Mucosa of rectum (tissue), 2 donors: ENCODE results near the gene UNC93A.

Source experiments
- H3K27ac ChIP-seq, 2 donors: one replicate each; pipeline ENCODE4 v1.7.0; 2013; ENCODE audit warnings: inconsistent platforms in 2 of 2, low read depth in 2 of 2, low read length in 2 of 2
- H3K27me3 ChIP-seq, 2 donors: one replicate each; pipeline ENCODE4 v1.7.0; 2013; ENCODE audit warnings: low read length in 2 of 2; ENCODE audit not compliant: control insufficient read depth in 2 of 2, insufficient read depth in 2 of 2
- H3K36me3 ChIP-seq, 2 donors: one replicate each; pipeline ENCODE4 v1.7.0; 2013; ENCODE audit warnings: low read length in 2 of 2; ENCODE audit not compliant: control insufficient read depth in 2 of 2, insufficient read depth in 2 of 2
- H3K4me1 ChIP-seq, 2 donors: one replicate each; pipeline ENCODE4 v1.7.0; 2013; ENCODE audit warnings: low read length in 2 of 2, mild to moderate bottlenecking in 1 of 2; ENCODE audit not compliant: control insufficient read depth in 2 of 2, insufficient read depth in 2 of 2
- H3K4me3 ChIP-seq, 2 donors: one replicate each; pipeline ENCODE4 v1.7.0; 2013; ENCODE audit warnings: low read length in 2 of 2
- H3K9ac ChIP-seq, 2 donors: one replicate each; pipeline ENCODE4 v1.7.0; 2013; ENCODE audit warnings: low read length in 2 of 2, low read depth in 1 of 2, mild to moderate bottlenecking in 1 of 2
- H3K9me3 ChIP-seq, 2 donors: one replicate each; pipeline ENCODE4 v1.7.0; 2013; ENCODE audit warnings: low read length in 2 of 2; ENCODE audit not compliant: control insufficient read depth in 2 of 2
- donor health status: healthy.
- donor health status: Normal muscosa, but diverticular disease.

Gene UNC93A

DNA sequence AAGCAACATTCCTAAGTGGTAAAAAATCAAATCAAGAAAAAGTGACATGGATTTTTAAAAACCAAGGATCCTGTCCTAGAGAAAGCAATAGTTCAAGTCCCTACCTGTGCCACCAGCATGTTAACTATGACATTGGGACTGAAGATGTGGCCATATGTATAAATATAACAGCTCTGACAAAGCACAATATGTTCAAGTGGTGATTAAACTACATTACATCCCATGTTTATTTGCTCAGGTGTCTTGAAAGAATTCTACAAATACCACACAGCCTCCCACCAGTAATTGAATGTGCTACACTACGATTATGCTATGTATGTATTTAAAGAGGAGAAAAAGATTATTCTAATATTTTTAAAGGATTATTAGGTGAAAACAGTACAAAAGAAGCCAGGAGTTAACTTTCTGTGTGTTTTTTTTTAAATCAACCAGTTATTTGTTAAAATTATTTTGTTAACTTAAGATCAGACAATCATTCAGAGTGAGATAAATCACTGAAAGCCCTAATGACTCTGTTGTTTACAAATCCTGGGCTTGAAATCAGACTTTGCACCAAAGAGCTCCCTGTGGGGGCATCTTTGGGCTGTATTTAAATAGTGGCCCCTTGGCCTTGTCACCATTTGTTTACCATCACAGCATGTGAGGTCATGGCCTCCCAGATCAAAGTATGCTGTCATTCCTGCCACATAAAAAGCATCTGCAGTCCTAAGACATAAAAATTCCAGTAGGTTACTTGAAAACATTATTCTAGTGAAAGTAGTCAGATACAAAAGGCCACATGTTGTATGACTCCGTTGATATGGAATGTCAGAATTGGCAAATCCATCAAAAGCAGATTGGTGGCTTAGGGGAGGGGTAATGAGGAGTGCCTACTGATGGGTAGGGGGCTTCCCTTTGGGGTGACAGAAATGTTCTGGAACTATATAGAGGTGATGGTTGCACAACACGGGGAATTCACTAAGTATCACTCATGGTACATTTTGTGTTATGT, 50.8 kb downstream of the UNC93A start:
- H3K9me3 ChIP-seq, result no peaks in the 10 kb centered on the region
- no peaks in the 10 kb centered on the region for H3K4me1 ChIP-seq
- no peak overlapping the region for H3K27ac ChIP-seq
- H3K4me3 ChIP-seq, result no peak overlapping the region
- H3K9ac ChIP-seq, result no peak overlapping the region
- H3K27me3 ChIP-seq, result peaks cover 0 to 6% of the 10 kb centered on the region in 2 donors
- H3K36me3 ChIP-seq, result no peaks in the 10 kb centered on the region

DNA sequence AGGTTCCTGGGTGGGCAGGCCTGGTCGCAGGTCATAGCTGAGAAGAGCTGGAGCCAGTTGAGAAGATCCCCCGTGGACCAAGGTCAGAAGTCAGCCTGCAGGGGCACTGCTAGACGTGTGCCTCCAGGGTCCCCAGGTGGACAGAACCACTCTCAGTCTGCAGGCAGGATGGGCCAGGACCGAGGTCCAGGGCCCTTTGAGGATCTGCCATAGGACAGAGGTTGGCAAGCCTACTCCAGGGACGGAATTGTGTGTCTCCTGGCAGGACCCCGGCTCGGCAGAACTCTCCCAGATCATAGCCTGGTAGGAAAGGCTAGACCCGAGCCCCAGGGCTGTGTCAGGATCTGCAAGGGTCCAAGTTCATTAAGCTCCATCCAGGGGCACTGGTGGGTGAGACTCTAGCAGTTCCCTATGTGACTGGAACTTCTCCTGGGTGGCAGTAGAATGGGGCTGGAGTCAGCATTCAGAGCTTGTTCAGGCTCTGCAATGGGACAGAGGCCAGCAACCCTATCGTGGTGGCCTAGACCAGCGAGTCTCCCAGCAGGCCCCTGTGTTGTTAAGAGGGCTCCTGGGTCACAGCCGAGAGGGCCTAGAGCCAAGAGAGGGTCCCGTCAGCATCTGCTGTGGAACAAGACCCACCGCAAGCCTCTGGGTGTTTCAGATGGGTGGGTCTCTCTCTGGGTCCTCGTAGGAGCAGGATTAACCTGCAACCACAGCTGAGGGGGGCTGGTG, 51.9 kb downstream of the UNC93A start:
- Histone ChIP-seq H3K27me3 (peaks cover 3 to 4% of the 10 kb centered on the region in 2 donors), H3K27ac (no peak overlapping the region), H3K4me3 (no peak overlapping the region), H3K36me3 (no peaks in the 10 kb centered on the region), H3K4me1 (no peaks in the 10 kb centered on the region), H3K9me3 (no peaks in the 10 kb centered on the region), H3K9ac (no peak overlapping the region)

DNA sequence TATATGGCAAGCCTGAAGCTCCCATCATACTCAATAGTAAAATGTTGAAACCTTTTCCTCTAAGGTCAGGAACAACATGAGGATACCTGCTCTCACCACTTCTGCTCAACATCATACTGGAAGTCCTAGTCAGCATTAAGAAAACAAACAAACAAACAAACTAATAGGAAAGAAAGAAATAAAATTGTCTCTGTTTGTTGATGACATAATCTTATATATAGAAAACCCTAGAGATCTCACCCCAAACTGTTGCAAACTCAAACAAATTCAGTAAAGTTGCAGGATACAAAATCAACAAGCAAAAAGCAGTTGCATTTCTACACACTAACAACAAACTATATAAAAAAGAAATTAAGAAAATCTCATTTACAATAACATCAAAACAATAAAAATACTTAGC, 54.2 kb downstream of the UNC93A start:
- Histone ChIP-seq H3K4me3 (no peak overlapping the region), H3K27ac (no peak overlapping the region), H3K9me3 (no peaks in the 10 kb centered on the region), H3K36me3 (no peaks in the 10 kb centered on the region), H3K4me1 (peaks cover 0 to under 1% of the 10 kb centered on the region in 2 donors), H3K27me3 (peaks cover 0 to 3% of the 10 kb centered on the region in 2 donors), H3K9ac (no peak overlapping the region)

DNA sequence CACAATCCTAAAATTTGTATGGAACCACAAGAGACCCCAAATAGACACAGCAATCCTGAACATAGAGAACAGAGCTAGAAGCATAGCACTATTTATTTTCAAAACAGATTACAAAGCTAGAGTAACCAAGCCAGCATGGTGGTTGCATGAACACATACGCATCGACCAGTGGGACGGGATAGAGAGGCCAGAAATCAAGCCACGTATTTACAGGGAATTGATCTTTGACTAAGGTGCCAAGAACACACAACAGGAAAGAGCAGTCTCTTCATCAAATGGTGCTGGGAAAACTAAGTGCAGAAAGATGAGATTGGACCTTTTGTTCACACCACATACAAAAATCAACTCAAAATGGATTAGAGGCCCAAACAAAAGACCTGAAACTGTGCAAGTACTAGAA, 54.8 kb downstream of the UNC93A start:
- Histone ChIP-seq H3K9me3 (no peaks in the 10 kb centered on the region), H3K4me3 (no peak overlapping the region), H3K27me3 (peaks cover 0 to 3% of the 10 kb centered on the region in 2 donors), H3K9ac (no peak overlapping the region), H3K36me3 (no peaks in the 10 kb centered on the region), H3K27ac (no peak overlapping the region), H3K4me1 (peaks cover 5% of the 10 kb centered on the region in 2 donors)

DNA sequence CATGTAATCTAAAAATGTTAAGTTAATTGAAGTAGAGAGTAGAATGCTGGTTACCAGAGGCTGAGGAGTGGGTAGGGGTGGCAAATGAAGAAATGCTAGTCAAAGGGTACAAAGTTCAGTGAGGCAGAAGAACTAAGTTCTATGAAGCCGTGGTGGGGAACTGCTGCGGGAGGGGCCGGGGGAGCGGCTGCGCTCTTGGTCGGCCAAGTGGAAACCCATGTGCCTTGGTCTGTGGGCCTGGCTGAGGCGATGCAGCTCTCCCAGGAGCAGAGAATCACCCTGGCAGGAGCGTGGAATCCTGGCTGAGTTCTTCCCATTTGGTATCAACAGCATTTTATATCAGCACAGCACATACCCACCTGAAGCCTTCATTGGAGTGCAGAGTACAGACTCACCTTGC, 56.1 kb downstream of the UNC93A start:
- H3K27me3 ChIP-seq, result peaks cover 0 to 3% of the 10 kb centered on the region in 2 donors
- H3K9me3 ChIP-seq, result no peaks in the 10 kb centered on the region
- H3K36me3 ChIP-seq, result no peaks in the 10 kb centered on the region
- H3K9ac ChIP-seq, result no peak overlapping the region
- H3K4me3 ChIP-seq, result no peak overlapping the region
- peaks cover 5 to 7% of the 10 kb centered on the region in 2 donors for H3K4me1 ChIP-seq
- H3K27ac ChIP-seq, result no peak overlapping the region

DNA sequence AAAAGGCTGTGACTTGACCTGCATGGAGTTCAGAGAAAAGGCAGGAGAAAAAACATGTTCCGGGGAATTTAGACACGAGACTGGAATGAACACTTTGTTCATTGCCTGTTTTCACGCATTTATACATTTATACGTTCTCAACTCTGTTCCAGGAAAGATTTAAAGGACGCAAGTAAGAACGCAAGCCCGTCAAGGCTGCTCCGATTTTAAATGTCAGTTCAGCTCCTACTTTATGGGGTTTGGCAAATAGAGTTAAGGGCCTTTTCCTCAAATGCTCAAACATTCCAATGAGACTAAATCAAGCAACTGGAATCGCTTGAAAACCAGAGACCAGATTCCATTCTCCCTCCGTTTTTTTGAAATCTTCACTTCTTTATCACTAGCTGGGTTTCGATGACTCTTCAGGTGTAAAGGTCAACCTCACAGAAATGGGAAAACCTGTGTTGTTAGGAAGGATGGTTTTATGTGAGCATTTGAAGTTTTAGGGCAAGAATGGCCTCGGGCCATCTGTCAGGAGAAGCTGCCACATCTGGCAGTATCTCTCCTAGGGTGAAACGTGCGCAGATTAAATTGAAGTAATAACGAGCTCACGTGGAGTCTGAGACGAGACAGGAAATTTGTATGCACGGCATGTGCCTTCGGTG, 58.6 kb downstream of the UNC93A start:
- Histone ChIP-seq H3K4me3 (peak overlapping the region in 1 of 2 donors; percentile 70), H3K9me3 (peaks cover 0 to 3% of the 10 kb centered on the region in 2 donors), H3K27me3 (peaks cover 0 to 3% of the 10 kb centered on the region in 2 donors), H3K27ac (no peak overlapping the region), H3K36me3 (no peaks in the 10 kb centered on the region), H3K9ac (no peak overlapping the region), H3K4me1 (peaks cover 5 to 7% of the 10 kb centered on the region in 2 donors)

DNA sequence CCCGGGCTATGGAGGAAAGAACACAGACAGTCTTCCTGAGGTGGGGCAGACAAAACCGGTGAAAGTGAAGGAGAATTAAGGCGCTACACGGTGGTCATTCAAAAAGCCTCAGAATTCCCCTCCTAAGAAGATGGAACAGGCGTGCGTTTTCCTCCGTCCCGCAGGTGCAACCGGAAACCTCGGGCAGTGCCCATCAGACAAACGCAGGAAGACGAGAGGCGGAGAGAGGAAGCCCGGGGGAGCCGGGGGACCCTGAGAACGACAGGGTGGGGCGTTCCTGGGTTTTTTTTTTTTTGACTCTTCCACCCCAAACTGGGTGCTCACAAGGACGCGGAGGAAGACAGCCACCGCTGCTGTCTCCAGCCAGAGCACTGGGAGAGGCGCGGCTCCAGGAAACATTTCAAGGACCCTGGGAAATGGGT, 59.2 kb downstream of the UNC93A start:
- H3K27ac ChIP-seq, result no peak overlapping the region
- peak overlapping the region; percentile 69 to 70 for H3K4me3 ChIP-seq
- H3K9me3 ChIP-seq, result peaks cover 0 to 3% of the 10 kb centered on the region in 2 donors
- H3K9ac ChIP-seq, result peak overlapping the region in 1 of 2 donors; percentile 76
- H3K36me3 ChIP-seq, result no peaks in the 10 kb centered on the region
- peaks cover 0 to 3% of the 10 kb centered on the region in 2 donors for H3K27me3 ChIP-seq
- H3K4me1 ChIP-seq, result peaks cover 5 to 7% of the 10 kb centered on the region in 2 donors

DNA sequence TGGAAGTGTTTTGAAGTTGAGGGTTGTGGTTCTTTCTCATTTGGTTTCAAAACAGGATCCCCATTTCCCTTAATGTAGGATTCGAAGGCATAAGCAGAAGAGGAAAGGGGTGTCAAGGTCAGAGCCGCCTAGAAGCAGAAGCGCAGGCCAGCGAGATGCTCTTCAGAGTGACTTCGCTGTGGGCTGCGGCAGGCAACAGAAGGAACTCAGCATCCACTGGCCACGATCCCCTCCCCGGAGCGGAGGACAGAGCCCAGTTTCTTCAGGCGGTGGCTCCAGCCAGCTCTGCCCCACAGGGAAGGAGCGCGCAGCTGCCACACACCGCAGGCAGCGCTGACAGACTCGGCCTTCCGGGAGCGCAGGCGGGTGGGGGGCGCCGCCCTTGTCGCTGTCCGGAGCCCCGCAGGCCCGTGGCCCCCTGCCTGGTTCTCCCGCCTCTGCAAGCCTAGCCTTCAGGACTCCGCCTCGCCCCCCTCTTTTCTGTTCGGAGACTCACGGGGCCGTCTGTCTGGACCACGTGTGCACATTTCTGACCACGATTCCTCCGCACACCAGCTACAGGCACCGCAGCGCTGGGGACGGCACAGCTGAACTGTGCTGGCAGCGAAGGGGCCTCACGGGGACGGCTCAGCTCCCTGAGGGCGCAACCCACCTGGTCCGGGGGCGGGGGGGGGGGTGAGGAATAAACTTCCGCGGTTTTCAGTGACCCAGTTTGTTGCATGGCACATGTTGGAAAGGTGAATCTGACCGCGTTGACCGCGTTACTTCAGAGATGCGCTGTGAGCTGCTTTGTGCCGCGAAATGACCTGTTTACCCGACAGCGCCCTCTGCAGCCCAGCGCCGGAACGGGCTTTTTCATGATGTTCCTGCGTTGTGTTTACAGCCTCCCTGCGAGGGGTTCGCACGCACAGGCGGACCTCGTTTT, 59.9 kb downstream of the UNC93A start:
- Histone ChIP-seq H3K36me3 (no peaks in the 10 kb centered on the region), H3K9me3 (peaks cover 0 to 3% of the 10 kb centered on the region in 2 donors), H3K4me1 (peaks cover 5 to 7% of the 10 kb centered on the region in 2 donors), H3K27ac (peak overlapping the region; percentile 23 to 57), H3K4me3 (peak overlapping the region; percentile 69 to 70), H3K27me3 (peaks cover 0 to 5% of the 10 kb centered on the region in 2 donors), H3K9ac (peak overlapping the region; percentile 24 to 76)

DNA sequence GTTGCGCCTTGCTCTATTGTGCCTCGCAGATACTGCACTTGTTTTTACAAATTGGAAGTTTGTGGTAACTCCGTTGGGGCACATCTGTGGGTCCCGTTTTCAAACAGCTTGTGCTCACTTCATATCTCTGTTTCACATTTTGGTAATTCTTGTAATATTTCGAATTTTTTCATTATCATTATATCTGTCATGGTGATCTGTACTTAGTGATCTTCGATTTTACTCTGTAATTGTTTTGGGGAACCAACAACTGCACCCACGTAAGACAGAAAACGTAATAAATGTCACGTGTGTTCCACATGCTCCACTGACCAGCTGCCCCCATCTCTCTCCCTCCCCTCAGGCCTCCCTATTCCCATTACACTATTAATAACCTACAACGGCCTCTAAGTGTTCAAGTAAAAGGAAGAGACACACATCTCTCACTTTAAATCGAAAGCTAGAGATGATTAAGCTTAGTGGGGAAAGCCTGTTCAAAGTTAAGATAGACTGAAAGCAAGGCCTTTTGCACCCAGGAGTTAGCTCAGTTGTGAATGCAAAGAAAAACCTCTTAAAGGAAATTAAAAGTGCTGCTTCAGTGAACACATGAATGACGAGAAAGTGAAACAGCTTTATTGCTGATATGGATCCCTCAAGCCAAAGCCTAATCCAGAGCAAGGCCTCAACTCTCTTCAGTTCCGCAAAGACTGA, 60.7 kb downstream of the UNC93A start:
- H3K9ac ChIP-seq, result peak overlapping the region in 1 of 2 donors; percentile 76
- H3K4me3 ChIP-seq, result peak overlapping the region; percentile 69 to 70
- H3K27ac ChIP-seq, result no peak overlapping the region
- H3K4me1 ChIP-seq, result peaks cover 5 to 7% of the 10 kb centered on the region in 2 donors
- peaks cover 0 to 5% of the 10 kb centered on the region in 2 donors for H3K27me3 ChIP-seq
- H3K9me3 ChIP-seq, result peaks cover 0 to 3% of the 10 kb centered on the region in 2 donors
- H3K36me3 ChIP-seq, result no peaks in the 10 kb centered on the region
